ENCODE results near the gene LBH.
A peak's percentile ranks its signal among the peaks of the same experiment; 100 is the strongest.

The LBH gene

GRCh38 chr2:30217644-30218337 is 13.5 kb upstream of the LBH start:
- no peak for DNase-seq (ENCODE audit: low spot score)

GRCh38 chr2:30218338-30218713 is 13.0 kb upstream of the LBH start:
- no peak for DNase-seq (ENCODE audit: low spot score)

- DNase-seq (ENCODE audit: low spot score) = no peak
Measured at GRCh38 chr2:30218814-30219213, 12.5 kb upstream of the LBH start.

GRCh38 chr2:30219886-30220875 is 11.2 kb upstream of the LBH start:
- DNase-seq (ENCODE audit: low spot score) = no peak

GRCh38 chr2:30221531-30221930 is 9.8 kb upstream of the LBH start:
- DNase-seq (ENCODE audit: low spot score) = no peak

GRCh38 chr2:30222031-30222430 is 9.3 kb upstream of the LBH start:
- DNase-seq (ENCODE audit: low spot score) = no peak

- no peak for DNase-seq (ENCODE audit: low spot score)
Measured at GRCh38 chr2:30222636-30223360, 8.5 kb upstream of the LBH start.

- DNase-seq (ENCODE audit: low spot score) = no peak
Measured at GRCh38 chr2:30223413-30223874, 7.9 kb upstream of the LBH start.

GRCh38 chr2:30224151-30224550 is 7.2 kb upstream of the LBH start:
- DNase-seq (ENCODE audit: low spot score) = no peak

- DNase-seq (ENCODE audit: low spot score) = no peak
Measured at GRCh38 chr2:30225131-30225762, 6.1 kb upstream of the LBH start.

- DNase-seq (ENCODE audit: low spot score) = no peak
Measured at GRCh38 chr2:30226144-30227032, 4.9 kb upstream of the LBH start.

GRCh38 chr2:30229596-30229995 is 1.7 kb upstream of the LBH start:
- DNase-seq (ENCODE audit: low spot score) = no peak

- DNase-seq (ENCODE audit: low spot score) = peak; percentile 18
Measured at GRCh38 chr2:30230497-30231211, 680 bp upstream of the LBH start.

GRCh38 chr2:30231996-30232800 is 864 bp downstream of the LBH start:
- peak; percentile 25 for DNase-seq (ENCODE audit: low spot score)

- DNase-seq (ENCODE audit: low spot score) = no peak
Measured at GRCh38 chr2:30232801-30233130, 1.4 kb downstream of the LBH start.

- no peak for DNase-seq (ENCODE audit: low spot score)
Measured at GRCh38 chr2:30233271-30234009, 2.1 kb downstream of the LBH start.

- no peak for DNase-seq (ENCODE audit: low spot score)
Measured at GRCh38 chr2:30234180-30234971, 3.0 kb downstream of the LBH start.
